HEK293 (cell line): ENCODE results near the gene DOCK7.

ENCODE experiments used
- ATF2 ChIP-seq: fragments of 450-650 bp; formaldehyde crosslinking; IDR thresholded peaks from 2 replicates; pipeline ENCODE4 v1.5.1; 2016; ENCODE audit warnings: missing biosample characterization, missing genetic modification characterization, low read depth
- CTCF ChIP-seq: fragments of 450-650 bp; formaldehyde crosslinking; IDR thresholded peaks from 2 replicates; pipeline ENCODE4 v1.5.1; 2016; ENCODE audit warnings: missing biosample characterization, missing genetic modification characterization
- GLIS1 ChIP-seq: fragments of 450-650 bp; formaldehyde crosslinking; IDR thresholded peaks from 2 replicates; pipeline ENCODE4 v1.5.1; 2016; ENCODE audit warnings: missing biosample characterization, missing genetic modification characterization
- INSM2 ChIP-seq: fragments of 450-650 bp; formaldehyde crosslinking; IDR thresholded peaks from 2 replicates; pipeline ENCODE4 v1.5.1; 2016; ENCODE audit warnings: missing biosample characterization, missing genetic modification characterization
- KLF16 ChIP-seq: fragments of 450-650 bp; formaldehyde crosslinking; IDR thresholded peaks from 2 replicates; pipeline ENCODE4 v1.5.1; 2017; ENCODE audit warnings: missing biosample characterization, missing genetic modification characterization
- REST ChIP-seq: fragments of 450-650 bp; formaldehyde crosslinking; IDR thresholded peaks from 2 replicates; pipeline ENCODE4 v1.5.1; 2016; ENCODE audit warnings: missing biosample characterization, missing genetic modification characterization
- TCF7L2 ChIP-seq: IDR thresholded peaks from 2 replicates; pipeline ENCODE4 v1.6.1; 2011; ENCODE audit warnings: low read depth, mild to moderate bottlenecking, inconsistent platforms, low read length, moderate library complexity, borderline replicate concordance
- TSHZ1 ChIP-seq: fragments of 450-650 bp; formaldehyde crosslinking; IDR thresholded peaks from 2 replicates; pipeline ENCODE4 v1.5.1; 2016; ENCODE audit warnings: missing biosample characterization, missing genetic modification characterization, borderline replicate concordance
- YY1 ChIP-seq: fragments of 450-650 bp; formaldehyde crosslinking; IDR thresholded peaks from 2 replicates; pipeline ENCODE4 v1.5.1; 2018; ENCODE audit warnings: missing biosample characterization, missing genetic modification characterization
- YY2 ChIP-seq: fragments of 450-650 bp; formaldehyde crosslinking; IDR thresholded peaks from 2 replicates; pipeline ENCODE4 v1.5.1; 2016; ENCODE audit warnings: missing biosample characterization, missing genetic modification characterization
- ZBTB7A ChIP-seq: fragments of 450-650 bp; formaldehyde crosslinking; IDR thresholded peaks from 2 replicates; pipeline ENCODE4 v1.5.1; 2016; ENCODE audit warnings: low read depth, missing biosample characterization, missing genetic modification characterization
- ZFHX2 ChIP-seq: fragments of 450-650 bp; formaldehyde crosslinking; conservative IDR thresholded peaks from 2 replicates; pipeline ENCODE4 v1.5.1; 2016; ENCODE audit warnings: missing biosample characterization, missing genetic modification characterization
- ZNF211 ChIP-seq: fragments of 450-650 bp; formaldehyde crosslinking; IDR thresholded peaks from 2 replicates; pipeline ENCODE4 v1.5.1; 2016; ENCODE audit warnings: low read depth, missing biosample characterization, missing genetic modification characterization
- ZNF24 ChIP-seq: fragments of 450-650 bp; formaldehyde crosslinking; IDR thresholded peaks from 2 replicates; pipeline ENCODE4 v1.5.1; 2016; ENCODE audit warnings: missing biosample characterization, missing genetic modification characterization
- ZNF302 ChIP-seq: fragments of 450-650 bp; formaldehyde crosslinking; IDR thresholded peaks from 2 replicates; pipeline ENCODE4 v1.5.1; 2016; ENCODE audit warnings: missing biosample characterization, missing genetic modification characterization, low read depth
- ZNF514 ChIP-seq: fragments of 450-650 bp; formaldehyde crosslinking; IDR thresholded peaks from 2 replicates; pipeline ENCODE4 v1.5.1; 2016; ENCODE audit warnings: missing biosample characterization, missing genetic modification characterization
- ZNF530 ChIP-seq: fragments of 450-650 bp; formaldehyde crosslinking; IDR thresholded peaks from 2 replicates; pipeline ENCODE4 v1.5.1; 2016; ENCODE audit warnings: low read depth, missing biosample characterization, missing genetic modification characterization
- ZNF544 ChIP-seq: fragments of 450-650 bp; formaldehyde crosslinking; IDR thresholded peaks from 2 replicates; pipeline ENCODE4 v1.5.0; 2017; ENCODE audit warnings: missing biosample characterization, missing genetic modification characterization
- ZNF555 ChIP-seq: fragments of 450-650 bp; formaldehyde crosslinking; conservative IDR thresholded peaks from 2 replicates; pipeline ENCODE4 v1.5.1; 2017; ENCODE audit warnings: missing biosample characterization, mild to moderate bottlenecking, missing genetic modification characterization, inconsistent platforms
- ZNF580 ChIP-seq: fragments of 450-650 bp; formaldehyde crosslinking; IDR thresholded peaks from 2 replicates; pipeline ENCODE4 v1.5.1; 2016; ENCODE audit warnings: missing biosample characterization, missing genetic modification characterization
- ZNF585B ChIP-seq: fragments of 450-650 bp; formaldehyde crosslinking; IDR thresholded peaks from 2 replicates; pipeline ENCODE4 v1.5.1; 2016; ENCODE audit warnings: missing biosample characterization, missing genetic modification characterization
- ZNF621 ChIP-seq: fragments of 450-650 bp; formaldehyde crosslinking; IDR thresholded peaks from 2 replicates; pipeline ENCODE4 v1.5.1; 2017; ENCODE audit warnings: missing biosample characterization, missing genetic modification characterization
- ZNF624 ChIP-seq: fragments of 450-650 bp; formaldehyde crosslinking; IDR thresholded peaks from 2 replicates; pipeline ENCODE4 v1.5.1; 2017; ENCODE audit warnings: missing biosample characterization, missing genetic modification characterization
- ZNF692 ChIP-seq: fragments of 450-650 bp; formaldehyde crosslinking; IDR thresholded peaks from 2 replicates; pipeline ENCODE4 v1.5.1; 2016; ENCODE audit warnings: missing biosample characterization, missing genetic modification characterization
- ZNF830 ChIP-seq: fragments of 450-650 bp; IDR thresholded peaks from 2 replicates; pipeline ENCODE4 v1.5.0; 2018; ENCODE audit warnings: missing biosample characterization, missing genetic modification characterization, low read depth, mild to moderate bottlenecking, moderate library complexity
- ZSCAN4 ChIP-seq: fragments of 450-650 bp; formaldehyde crosslinking; IDR thresholded peaks from 2 replicates; pipeline ENCODE4 v1.5.1; 2017; ENCODE audit warnings: missing biosample characterization, missing genetic modification characterization

Gene DOCK7

GRCh38 chr1:62687421-62687902 lies 724 bp downstream of the DOCK7 start (continued):
- no peak for TF ChIP-seq REST
- no peak for TF ChIP-seq ZNF514 (tag by site-specific recombination)
- no peak for TF ChIP-seq YY2 (tag by site-specific recombination)
- no peak for TF ChIP-seq TSHZ1 (tag by site-specific recombination)
- no peak for TF ChIP-seq GLIS1 (tag by site-specific recombination)
- TF ChIP-seq ZFHX2 (tag by site-specific recombination) = peak; percentile 89
- TF ChIP-seq ZNF544 = no peak
- no peak for TF ChIP-seq ZNF585B
- TF ChIP-seq TCF7L2 = no peak
- TF ChIP-seq ZNF555 (tag by site-specific recombination) = no peak
- TF ChIP-seq ZNF530 = no peak
- TF ChIP-seq INSM2 (tag by site-specific recombination) = no peak
- TF ChIP-seq KLF16 (tag by site-specific recombination) = 0 out of 2 replicates have a peak, but pooled peaks have one; percentile 48
- TF ChIP-seq ZNF621 = no peak
- no peak for TF ChIP-seq ZNF302 (tag by site-specific recombination)
- TF ChIP-seq ZNF211 (tag by site-specific recombination) = no peak
- no peak for TF ChIP-seq ZNF24 (tag by site-specific recombination)
- no peak for TF ChIP-seq ZNF830 (tag by site-specific recombination)
- no peak for TF ChIP-seq YY1 (tag by site-specific recombination)
- no peak for TF ChIP-seq ZNF580 (tag by site-specific recombination)
- no peak for TF ChIP-seq ZSCAN4 (tag by site-specific recombination)
- TF ChIP-seq CTCF (tag by site-specific recombination) = no peak
- no peak for TF ChIP-seq ZNF624 (tag by site-specific recombination)
- no peak for TF ChIP-seq ATF2 (tag by site-specific recombination)
- no peak for TF ChIP-seq ZNF692 (tag by site-specific recombination)
- no peak for TF ChIP-seq ZBTB7A
